RWPE1 (cell line): ENCODE results near the gene MDH2.

Experiments
- CTCF ChIA-PET: fragments of 350-600 bp; sonication (Branson Sonifier 250); formaldehyde crosslinking; extraction: SDS; loops from one replicate; lab custom pipeline; 2021; lab: Yijun Ruan, JAX
- POLR2A ChIA-PET: fragments of 400-600 bp; formaldehyde crosslinking; extraction: SDS; loops from one replicate; lab custom pipeline; 2020; ENCODE audit warnings: antibody characterized with exemption; ENCODE audit not compliant: low non-redundant PET; lab: Yijun Ruan, JAX
- DNase-seq: peaks from one replicate; pipeline ENCODE4 v3.0.0; 2012; ENCODE audit warnings: low spot score
- H3K27ac ChIP-seq: fragments of 450-650 bp; 2 replicates; pipeline ENCODE4 v1.5.1; 2017
- CTCF ChIP-seq: fragments of 450-650 bp; conservative IDR thresholded peaks from 2 replicates; pipeline ENCODE4 v1.5.1; 2017; ENCODE audit warnings: low read depth, mild to moderate bottlenecking

MDH2 gene

GRCh38 chr7:76062254-76062653 lies 14.3 kb downstream of the MDH2 start:
- CTCF ChIA-PET: no interaction called here
- no peak for TF ChIP-seq CTCF
- peak overlapping the region; percentile 59 for H3K27ac ChIP-seq
- POLR2A ChIA-PET: no interaction called here
- no peak for DNase-seq

GRCh38 chr7:76063114-76063513 lies 15.2 kb downstream of the MDH2 start:
- no peak for DNase-seq
- CTCF ChIA-PET: interaction anchor here (0.5 kb wide), 1 partner anchor 301 kb away, joined by 4 read pairs; no protein-coding TSS in a partner anchor
- H3K27ac ChIP-seq: peak overlapping the region; percentile 59
- POLR2A ChIA-PET: no interaction called here
- TF ChIP-seq CTCF: no peak

- peak overlapping the region; percentile 59 for H3K27ac ChIP-seq
- TF ChIP-seq CTCF: no peak
- CTCF ChIA-PET: interaction anchor here (0.5 kb wide), 1 partner anchor 300 kb away, joined by 4 read pairs; no protein-coding TSS in a partner anchor
- POLR2A ChIA-PET: no interaction called here
- peak; percentile 68 for DNase-seq
Measured at GRCh38 chr7:76063525-76063924, 15.6 kb downstream of the MDH2 start.

GRCh38 chr7:76064208-76064970 lies 16.5 kb downstream of the MDH2 start:
- ChIA-PET POLR2A (no interaction called here), CTCF (interaction anchor here (0.9 kb wide), 1 partner anchor 17 kb away, joined by 3 read pairs; the partner anchor contains the start of gene STYXL1)
- no peak for TF ChIP-seq CTCF
- DNase-seq: no peak
- H3K27ac ChIP-seq: peak overlapping the region; percentile 59

GRCh38 chr7:76065016-76065612 lies 17.2 kb downstream of the MDH2 start:
- TF ChIP-seq CTCF: no peak
- POLR2A ChIA-PET: no interaction called here
- peak overlapping the region; percentile 59; the same call in 1 of the 2 replicates for H3K27ac ChIP-seq
- no peak for DNase-seq
- CTCF ChIA-PET: interaction anchor here (0.9 kb wide), 1 partner anchor 18 kb away, joined by 3 read pairs; the partner anchor contains the start of gene STYXL1

- no peak for DNase-seq
- CTCF ChIA-PET: interaction anchor here (0.5 to 1.6 kb wide), 2 partner anchors 59 to 63 kb away, joined by 5 to 6 read pairs; no protein-coding TSS in a partner anchor
- POLR2A ChIA-PET: no interaction called here
- H3K27ac ChIP-seq: peak overlapping the region; percentile 9; the same call in 1 of the 2 replicates
- no peak for TF ChIP-seq CTCF
Measured at GRCh38 chr7:76066716-76067503, 19.0 kb downstream of the MDH2 start.
